ENCODE measurements around the gene BACE2. TPM values are rescaled to one million over a fixed set of nuclear protein-coding genes. Genes with fewer than 3 reads are reported as not detected.

The BACE2 gene
- polyA plus RNA-seq, 1 experiment = 66.8 TPM

GRCh38 chr21:41153443-41153842, 14.5 kb upstream of the BACE2 start:
- POLR2A ChIA-PET = no interaction called here
- Histone ChIP-seq H3K9me3 (ENCODE audit: control insufficient read depth, insufficient read depth, low read length) (peaks cover 4% of the 10 kb centered on the region; the same call in 1 of the 2 replicates), H3K4me3 (ENCODE audit: low read depth, low read length) (no peak overlapping the region), H3K27ac (ENCODE audit: low read depth, low read length) (no peak overlapping the region), H3K27me3 (ENCODE audit: control insufficient read depth, insufficient read depth, low read length) (peaks cover 2% of the 10 kb centered on the region)
- DNase-seq (ENCODE audit: low read depth, low spot score) = no peak
- TF ChIP-seq CTCF (IDR thresholded peaks at IDR 0.05; ENCODE audit: low read depth, low read length) = no peak
- CTCF ChIA-PET = no interaction called here

- no peak overlapping the region for H3K27ac ChIP-seq (ENCODE audit: low read depth, low read length)
- no peaks in the 10 kb centered on the region for H3K9me3 ChIP-seq (ENCODE audit: control insufficient read depth, insufficient read depth, low read length)
- POLR2A ChIA-PET = no interaction called here
- H3K27me3 ChIP-seq (ENCODE audit: control insufficient read depth, insufficient read depth, low read length) = peaks cover 2% of the 10 kb centered on the region
- no peak for TF ChIP-seq CTCF (IDR thresholded peaks at IDR 0.05; ENCODE audit: low read depth, low read length)
- no peak for DNase-seq (ENCODE audit: low read depth, low spot score)
- CTCF ChIA-PET = no interaction called here
- no peak overlapping the region for H3K4me3 ChIP-seq (ENCODE audit: low read depth, low read length)
Measured at GRCh38 chr21:41156142-41156541, 11.8 kb upstream of the BACE2 start.

- CTCF ChIA-PET = no interaction called here
- no peak overlapping the region for H3K27ac ChIP-seq (ENCODE audit: low read depth, low read length)
- no peak overlapping the region for H3K4me3 ChIP-seq (ENCODE audit: low read depth, low read length)
- no peak for TF ChIP-seq CTCF (IDR thresholded peaks at IDR 0.05; ENCODE audit: low read depth, low read length)
- DNase-seq (ENCODE audit: low read depth, low spot score) = no peak
- POLR2A ChIA-PET = no interaction called here
- no peaks in the 10 kb centered on the region for H3K9me3 ChIP-seq (ENCODE audit: control insufficient read depth, insufficient read depth, low read length)
- H3K27me3 ChIP-seq (ENCODE audit: control insufficient read depth, insufficient read depth, low read length) = peaks cover 2% of the 10 kb centered on the region
Measured at GRCh38 chr21:41158026-41158425, 9.9 kb upstream of the BACE2 start.

GRCh38 chr21:41160036-41160435, 7.9 kb upstream of the BACE2 start:
- TF ChIP-seq CTCF (IDR thresholded peaks at IDR 0.05; ENCODE audit: low read depth, low read length) = no peak
- ChIA-PET POLR2A (no interaction called here), CTCF (no interaction called here)
- Histone ChIP-seq H3K4me3 (ENCODE audit: low read depth, low read length) (no peak overlapping the region), H3K27me3 (ENCODE audit: control insufficient read depth, insufficient read depth, low read length) (peaks cover 2% of the 10 kb centered on the region), H3K9me3 (ENCODE audit: control insufficient read depth, insufficient read depth, low read length) (no peaks in the 10 kb centered on the region), H3K27ac (ENCODE audit: low read depth, low read length) (no peak overlapping the region)
- DNase-seq (ENCODE audit: low read depth, low spot score) = no peak

- DNase-seq (ENCODE audit: low read depth, low spot score) = no peak
- no peak for TF ChIP-seq CTCF (IDR thresholded peaks at IDR 0.05; ENCODE audit: low read depth, low read length)
- Histone ChIP-seq H3K9me3 (ENCODE audit: control insufficient read depth, insufficient read depth, low read length) (no peaks in the 10 kb centered on the region), H3K4me3 (ENCODE audit: low read depth, low read length) (no peak overlapping the region), H3K27me3 (ENCODE audit: control insufficient read depth, insufficient read depth, low read length) (peaks cover 2% of the 10 kb centered on the region), H3K27ac (ENCODE audit: low read depth, low read length) (no peak overlapping the region)
- ChIA-PET POLR2A (no interaction called here), CTCF (no interaction called here)
Measured at GRCh38 chr21:41161428-41161827, 6.5 kb upstream of the BACE2 start.
